ACC112 (cell line): ENCODE results near the gene LRRC8D.
"Not testable (repeated sequence)": the region's sequence is repeated elsewhere in the genome, so short reads cannot be mapped to it uniquely, and the experiment has no call there.

Source experiments
- H2AFZ ChIP-seq: fragments of 200-600 bp; sonication (generic); one replicate; pipeline ENCODE4 v1.6.0; 2017; ENCODE audit warnings: antibody characterized with exemption, low read length; ENCODE audit not compliant: unreplicated experiment
- H3K27ac ChIP-seq: fragments of 200-600 bp; sonication (generic); 2 replicates; pipeline ENCODE4 v1.5.1; 2014; ENCODE audit warnings: low read depth, mild to moderate bottlenecking, antibody characterized with exemption, low read length, moderate library complexity
- H3K27me3 ChIP-seq: fragments of 200-600 bp; sonication (generic); 2 replicates; pipeline ENCODE4 v1.6.1; 2014; ENCODE audit warnings: mild to moderate bottlenecking, antibody characterized with exemption, low read length, moderate library complexity, mixed read lengths; ENCODE audit not compliant: insufficient read depth
- H3K36me3 ChIP-seq: fragments of 200-600 bp; sonication (generic); 2 replicates; pipeline ENCODE4 v1.6.1; 2016; ENCODE audit warnings: mild to moderate bottlenecking, antibody characterized with exemption, low read length, moderate library complexity, mixed read lengths; ENCODE audit not compliant: insufficient read depth
- H3K4me1 ChIP-seq: fragments of 200-600 bp; sonication (generic); one replicate; pipeline ENCODE4 v1.6.1; 2016; ENCODE audit warnings: low read length, mixed read lengths; ENCODE audit not compliant: insufficient read depth, unreplicated experiment, control insufficient read depth
- H3K4me3 ChIP-seq: fragments of 200-600 bp; sonication (generic); 2 replicates; pipeline ENCODE4 v1.5.1; 2014; ENCODE audit warnings: mild to moderate bottlenecking, low read depth, low read length
- H3K79me2 ChIP-seq: fragments of 200-600 bp; sonication (generic); one replicate; pipeline ENCODE4 v1.6.0; 2016; ENCODE audit warnings: low read length; ENCODE audit not compliant: control insufficient read depth, unreplicated experiment, insufficient read depth

The LRRC8D gene

GRCh38 chr1:89917353-89917752 lies 96.5 kb downstream of the LRRC8D start:
- H3K27me3 ChIP-seq = no peaks in the 10 kb centered on the region
- no peaks in the 10 kb centered on the region for H3K36me3 ChIP-seq
- H2AFZ ChIP-seq = no peak overlapping the region
- H3K4me1 ChIP-seq = peaks cover 16% of the 10 kb centered on the region
- peaks cover 11% of the 10 kb centered on the region for H3K79me2 ChIP-seq
- no peak overlapping the region for H3K4me3 ChIP-seq
- no peak overlapping the region for H3K27ac ChIP-seq

DNA sequence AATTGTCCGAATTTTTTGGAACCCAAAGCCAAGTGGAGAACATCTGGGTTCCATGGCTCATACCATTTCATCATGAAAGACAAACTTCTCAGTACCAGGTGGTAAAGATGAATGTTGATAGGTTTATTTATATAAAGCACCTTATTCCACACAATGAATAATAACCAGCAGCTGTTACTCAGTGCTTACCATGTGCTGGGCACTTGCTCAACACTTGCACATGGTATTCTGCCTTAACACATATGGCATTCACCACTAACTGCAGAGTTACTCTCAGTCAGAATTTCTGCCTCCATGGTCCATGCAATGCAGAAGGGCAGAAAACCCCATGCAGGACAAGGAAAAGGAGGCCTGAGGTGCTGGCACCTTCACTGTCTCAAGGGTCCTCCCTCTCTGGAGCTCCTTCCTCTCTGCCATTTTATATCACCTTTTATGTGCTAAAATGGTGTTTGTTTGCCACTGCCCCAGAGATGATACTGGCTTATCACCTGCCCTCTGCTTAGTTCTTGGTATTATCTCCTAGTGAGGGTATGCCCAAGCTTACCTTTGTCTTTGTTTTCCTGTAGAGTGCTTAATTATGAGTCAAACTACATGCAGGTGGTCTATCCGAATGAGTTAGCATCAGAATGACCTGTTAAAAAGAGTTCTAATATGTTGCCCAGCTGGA lies 97.4 kb downstream of the LRRC8D start:
- H3K27ac ChIP-seq = no peak overlapping the region
- H3K4me3 ChIP-seq = no peak overlapping the region
- H3K4me1 ChIP-seq = peaks cover 16% of the 10 kb centered on the region
- no peak overlapping the region for H2AFZ ChIP-seq
- H3K27me3 ChIP-seq = no peaks in the 10 kb centered on the region
- H3K79me2 ChIP-seq = peaks cover 11% of the 10 kb centered on the region
- peaks cover 7% of the 10 kb centered on the region for H3K36me3 ChIP-seq

DNA sequence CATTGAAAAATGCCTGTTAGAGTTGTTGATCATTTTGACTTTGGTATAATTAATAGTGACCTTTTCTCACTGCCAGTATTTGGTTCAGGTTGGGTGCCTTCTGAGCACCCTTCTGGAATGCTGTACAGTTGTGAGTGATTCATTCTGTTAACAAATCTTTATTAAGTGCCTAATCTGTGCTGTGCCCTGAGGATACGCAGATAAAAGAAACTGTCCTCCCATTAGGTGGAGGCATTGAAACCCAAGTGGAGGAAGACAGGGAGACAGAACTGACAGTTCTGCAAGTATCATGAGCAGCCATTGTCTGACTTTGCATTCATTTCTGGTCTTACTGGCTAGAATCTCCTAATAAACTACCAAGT lies 97.9 kb downstream of the LRRC8D start:
- Histone ChIP-seq H3K4me3 (no peak overlapping the region), H3K4me1 (peaks cover 16% of the 10 kb centered on the region), H3K27me3 (no peaks in the 10 kb centered on the region), H3K79me2 (peaks cover 11% of the 10 kb centered on the region), H2AFZ (no peak overlapping the region), H3K27ac (no peak overlapping the region), H3K36me3 (peaks cover 12% of the 10 kb centered on the region)

GRCh38 chr1:89919174-89919573 lies 98.3 kb downstream of the LRRC8D start:
- Histone ChIP-seq H2AFZ (no peak overlapping the region), H3K79me2 (peaks cover 11% of the 10 kb centered on the region), H3K36me3 (peaks cover 16% of the 10 kb centered on the region), H3K4me3 (no peak overlapping the region), H3K27me3 (no peaks in the 10 kb centered on the region), H3K4me1 (peaks cover 16% of the 10 kb centered on the region), H3K27ac (no peak overlapping the region)

- Histone ChIP-seq H3K79me2 (peaks cover 4% of the 10 kb centered on the region), H3K36me3 (peaks cover 35% of the 10 kb centered on the region)
These were observed 102.1 kb downstream of the LRRC8D start for GRCh38 chr1:89922911-89923310.

GRCh38 chr1:89923517-89923916 lies 102.7 kb downstream of the LRRC8D start:
- Histone ChIP-seq H3K27me3 (no peaks in the 10 kb centered on the region), H3K4me1 (peaks cover 13% of the 10 kb centered on the region), H3K79me2 (peaks cover 4% of the 10 kb centered on the region), H3K4me3 (no peak overlapping the region), H2AFZ (no peak overlapping the region), H3K27ac (no peak overlapping the region), H3K36me3 (peaks cover 35% of the 10 kb centered on the region)

More at GRCh38 chr1:89922911-89923310, 102.1 kb downstream of the LRRC8D start:
- Histone ChIP-seq H3K27ac (no peak overlapping the region), H2AFZ (no peak overlapping the region), H3K4me1 (peaks cover 16% of the 10 kb centered on the region), H3K27me3 (no peaks in the 10 kb centered on the region), H3K4me3 (no peak overlapping the region)

DNA sequence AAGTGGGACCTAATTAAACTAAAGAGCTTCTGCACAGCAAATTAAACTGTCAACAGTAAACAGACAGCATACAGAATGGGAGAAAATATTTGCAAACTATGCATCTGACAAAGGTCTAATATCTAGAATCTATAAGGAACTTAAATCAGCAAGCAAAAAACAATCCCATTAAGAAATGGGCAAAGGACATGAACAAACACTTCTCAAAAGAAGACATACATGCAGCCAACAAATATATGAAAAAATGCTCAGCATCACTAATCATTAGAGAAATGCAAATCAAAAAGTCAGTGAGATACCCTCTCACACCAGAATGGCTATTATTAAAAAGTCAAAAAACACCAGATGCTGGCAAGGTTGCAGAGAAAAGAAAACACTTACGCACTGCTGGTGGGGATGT lies 103.2 kb downstream of the LRRC8D start:
- not testable (repeated sequence) for H3K79me2 ChIP-seq, H3K4me3 ChIP-seq, H3K4me1 ChIP-seq, H3K27me3 ChIP-seq, H3K27ac ChIP-seq, H2AFZ ChIP-seq
- H3K36me3 ChIP-seq = peaks cover 35% of the 10 kb centered on the region

GRCh38 chr1:89927049-89927448 lies 106.2 kb downstream of the LRRC8D start:
- no peak overlapping the region for H3K27ac ChIP-seq
- H3K27me3 ChIP-seq = no peaks in the 10 kb centered on the region
- no peaks in the 10 kb centered on the region for H3K4me1 ChIP-seq
- H3K36me3 ChIP-seq = peaks cover 35% of the 10 kb centered on the region
- no peaks in the 10 kb centered on the region for H3K79me2 ChIP-seq
- H3K4me3 ChIP-seq = no peak overlapping the region
- H2AFZ ChIP-seq = no peak overlapping the region

GRCh38 chr1:89927478-89927877 lies 106.6 kb downstream of the LRRC8D start:
- Histone ChIP-seq H2AFZ (no peak overlapping the region), H3K27ac (no peak overlapping the region), H3K27me3 (no peaks in the 10 kb centered on the region), H3K36me3 (peaks cover 35% of the 10 kb centered on the region), H3K4me1 (no peaks in the 10 kb centered on the region), H3K4me3 (no peak overlapping the region), H3K79me2 (no peaks in the 10 kb centered on the region)

- no peak overlapping the region for H2AFZ ChIP-seq
- H3K4me3 ChIP-seq = no peak overlapping the region
- H3K4me1 ChIP-seq = no peaks in the 10 kb centered on the region
- H3K36me3 ChIP-seq = peaks cover 33% of the 10 kb centered on the region
- H3K27ac ChIP-seq = no peak overlapping the region
- H3K27me3 ChIP-seq = no peaks in the 10 kb centered on the region
- no peaks in the 10 kb centered on the region for H3K79me2 ChIP-seq
These were observed 107.7 kb downstream of the LRRC8D start for GRCh38 chr1:89928506-89928905.

DNA sequence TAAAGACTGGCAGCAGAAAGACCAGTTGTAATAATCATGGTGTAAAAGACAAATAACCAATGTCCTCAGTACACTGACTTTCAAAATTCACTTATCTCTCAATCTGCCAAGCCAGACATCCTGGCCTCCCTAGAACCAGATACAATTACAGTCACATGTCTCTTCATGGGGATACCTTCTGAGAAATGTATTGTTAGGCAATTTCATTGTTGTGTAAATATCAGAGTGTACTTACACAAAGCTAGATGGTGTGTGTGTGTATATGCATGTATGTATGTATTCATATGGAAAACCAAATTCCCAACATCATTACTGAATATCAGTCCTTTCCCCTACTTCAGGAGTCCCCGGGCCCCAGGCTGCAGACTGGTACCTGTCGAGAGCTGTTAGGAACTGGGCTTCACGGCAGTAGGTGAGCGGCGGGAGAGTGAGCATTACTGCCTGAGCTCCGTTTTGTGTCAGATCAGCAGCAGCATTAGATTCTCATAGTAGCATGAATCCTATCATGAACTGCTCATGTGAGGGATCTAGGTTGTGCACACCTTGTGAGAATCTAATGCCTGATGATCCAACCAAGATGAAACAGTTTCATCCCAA lies 108.7 kb downstream of the LRRC8D start:
- H3K4me1 ChIP-seq = no peaks in the 10 kb centered on the region
- H3K36me3 ChIP-seq = peaks cover 29% of the 10 kb centered on the region
- no peaks in the 10 kb centered on the region for H3K27me3 ChIP-seq
- H2AFZ ChIP-seq = no peak overlapping the region
- H3K4me3 ChIP-seq = no peak overlapping the region
- H3K27ac ChIP-seq = no peak overlapping the region
- no peaks in the 10 kb centered on the region for H3K79me2 ChIP-seq
